ENCODE results near the gene PRPF39. TPM values are rescaled to one million over a fixed set of nuclear protein-coding genes. Genes with fewer than 3 reads are reported as not detected.

The PRPF39 gene
- total and polyA plus RNA-seq, 2 of the 13 experiments (the other 11 are each of a cell fraction or from before 2014, with no cell fraction given): 44.2 to 65.0 TPM

GRCh38 chr14:45057881-45058364 lies 26.0 kb upstream of the PRPF39 start (continued):
- TF ChIP-seq MNT (IDR thresholded peaks at IDR 0.05) (peak; percentile 10; the same call in 1 of the 2 replicates), GPBP1L1 (CRISPR knock-in tag; IDR thresholded peaks at IDR 0.05) (no peak), RFXAP (CRISPR knock-in tag; IDR thresholded peaks at IDR 0.05; ENCODE audit: borderline replicate concordance) (no peak), ZNF20 (CRISPR knock-in tag; IDR thresholded peaks at IDR 0.05) (no peak), ZSCAN31 (CRISPR knock-in tag; IDR thresholded peaks at IDR 0.05; ENCODE audit: low read depth) (no peak), HIVEP1 (CRISPR knock-in tag; IDR thresholded peaks at IDR 0.05) (no peak), ZBTB39 (CRISPR knock-in tag; IDR thresholded peaks at IDR 0.05) (no peak), CENPBD1 (CRISPR knock-in tag; IDR thresholded peaks at IDR 0.05; ENCODE audit: borderline replicate concordance, low read depth) (no peak), ZNF501 (CRISPR knock-in tag; IDR thresholded peaks at IDR 0.05) (no peak), SETDB1 (CRISPR knock-in tag; IDR thresholded peaks at IDR 0.05; ENCODE audit: borderline replicate concordance) (no peak), ETV5 (CRISPR knock-in tag; IDR thresholded peaks at IDR 0.05; ENCODE audit: borderline replicate concordance) (no peak), TGIF2 (CRISPR knock-in tag; IDR thresholded peaks at IDR 0.05) (no peak), FOXK2 (IDR thresholded peaks at IDR 0.05) (no peak; the same call in 1 of the 2 replicates), ZFY (CRISPR knock-in tag; IDR thresholded peaks at IDR 0.05) (no peak), LCORL (IDR thresholded peaks at IDR 0.05) (peak; percentile 79), LCORL (CRISPR knock-in tag; IDR thresholded peaks at IDR 0.05) (peak; percentile 67; the same call in 1 of the 2 replicates), ZBTB21 (CRISPR knock-in tag; IDR thresholded peaks at IDR 0.05) (no peak), ZNF207 (IDR thresholded peaks at IDR 0.05; ENCODE audit: borderline replicate concordance) (no peak), SOX6 (IDR thresholded peaks at IDR 0.05) (no peak), SOX6 (CRISPR knock-in tag; IDR thresholded peaks at IDR 0.05) (peak; percentile 86), ZNF839 (CRISPR knock-in tag; IDR thresholded peaks at IDR 0.05; ENCODE audit: borderline replicate concordance) (no peak), ATF7 (IDR thresholded peaks at IDR 0.05) (no peak), ATF7 (CRISPR knock-in tag; IDR thresholded peaks at IDR 0.05) (no peak), ZNF432 (CRISPR knock-in tag; IDR thresholded peaks at IDR 0.05; ENCODE audit: borderline replicate concordance) (no peak), REPIN1 (CRISPR knock-in tag; IDR thresholded peaks at IDR 0.05; ENCODE audit: borderline replicate concordance, low read depth) (no peak), ZNF468 (CRISPR knock-in tag; IDR thresholded peaks at IDR 0.05) (no peak), POGZ (CRISPR knock-in tag; IDR thresholded peaks at IDR 0.05) (peak; percentile 45; the same call in 1 of the 2 replicates), ZNF460 (CRISPR knock-in tag; IDR thresholded peaks at IDR 0.05; ENCODE audit: borderline replicate concordance) (no peak), ZNF24 (IDR thresholded peaks at IDR 0.05) (no peak)

Data from HepG2 (cell line).